Cardiac muscle cell (in vitro differentiated cells and primary cell): Measurements from ENCODE around the gene HAND2. TPM values are rescaled to one million over a fixed set of nuclear protein-coding genes. Genes with fewer than 3 reads are reported as not detected.

ENCODE experiments used
- DNase-seq, 2 donors: peaks; one replicate each; pipeline versions ENCODE4 v3.0.0 to v3.0.0-alpha.2; 2010 to 2017; ENCODE audit warnings: low read depth in 1 of 2, low spot score in 1 of 2
- H3K27ac ChIP-seq: fragments of 200-600 bp; sonication (generic); 2 replicates; pipeline ENCODE4 v1.5.1; 2016
- H3K27me3 ChIP-seq: fragments of 200-600 bp; sonication (generic); 2 replicates; pipeline ENCODE4 v1.6.0; 2016; ENCODE audit warnings: control low read depth
- H3K36me3 ChIP-seq: fragments of 200-600 bp; sonication (generic); 2 replicates; pipeline ENCODE4 v1.5.1; 2016; ENCODE audit warnings: control low read depth
- H3K4me1 ChIP-seq: fragments of 200-600 bp; sonication (generic); 2 replicates; pipeline ENCODE4 v1.8.1; 2017; ENCODE audit warnings: low read depth, mild to moderate bottlenecking, mixed run types
- H3K4me3 ChIP-seq: fragments of 200-600 bp; sonication (generic); 2 replicates; pipeline ENCODE4 v1.5.1; 2016; ENCODE audit warnings: mild to moderate bottlenecking
- H3K9me3 ChIP-seq: fragments of 200-600 bp; sonication (generic); 2 replicates; pipeline ENCODE4 v1.5.1; 2017; ENCODE audit warnings: low read depth, mild to moderate bottlenecking, control low read depth
- CTCF ChIP-seq: IDR thresholded peaks from 2 replicates; pipeline ENCODE4 v1.5.1; 2012; ENCODE audit warnings: low read depth, mild to moderate bottlenecking, low read length
- polyA plus RNA-seq: library from polyadenylated mRNA; unstranded; fragments of >200 nt; fragmentation: Nextera tagmentation; extraction: Ambion mirVana; gene quantifications from 2 replicates; pipeline ENCODE4 v1.2.1, GENCODE V29; 2016
- total RNA-seq: library from RNA; depleted of rRNA; stranded (reverse); fragments of >200 nt; gene quantifications from 2 replicates; pipeline ENCODE4 v1.2.3, GENCODE V29; 2016

The HAND2 gene
- total and polyA plus RNA-seq, 2 experiments from 2014 or later: 175 to 607 TPM

DNA sequence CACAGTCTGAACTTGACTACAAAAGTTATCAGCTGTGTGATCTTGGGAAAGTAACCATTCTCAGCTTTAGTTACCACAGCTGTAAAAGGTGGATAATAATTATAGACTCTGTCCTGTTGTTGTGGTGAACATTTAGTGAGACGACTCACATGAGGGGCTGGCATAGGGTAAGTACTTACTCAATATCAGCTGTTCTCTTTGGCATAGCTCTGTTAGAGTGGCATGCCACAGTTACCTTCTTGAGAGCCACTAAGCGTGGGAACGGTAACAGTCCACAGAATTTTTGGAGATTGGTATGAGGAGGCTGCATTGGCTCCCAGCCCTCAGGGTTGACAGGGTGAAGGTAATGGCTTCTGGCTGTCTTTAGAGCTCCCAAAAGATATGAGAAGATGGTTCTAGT, 13.2 kb upstream of the HAND2 start:
- H3K27ac ChIP-seq: no peak overlapping the region
- no peaks in the 10 kb centered on the region for H3K9me3 ChIP-seq
- no peak for TF ChIP-seq CTCF
- H3K4me3 ChIP-seq: no peak overlapping the region
- no peak for DNase-seq
- H3K36me3 ChIP-seq: no peaks in the 10 kb centered on the region
- H3K27me3 ChIP-seq: peaks cover 29% of the 10 kb centered on the region
- peaks cover 14% of the 10 kb centered on the region for H3K4me1 ChIP-seq

DNA sequence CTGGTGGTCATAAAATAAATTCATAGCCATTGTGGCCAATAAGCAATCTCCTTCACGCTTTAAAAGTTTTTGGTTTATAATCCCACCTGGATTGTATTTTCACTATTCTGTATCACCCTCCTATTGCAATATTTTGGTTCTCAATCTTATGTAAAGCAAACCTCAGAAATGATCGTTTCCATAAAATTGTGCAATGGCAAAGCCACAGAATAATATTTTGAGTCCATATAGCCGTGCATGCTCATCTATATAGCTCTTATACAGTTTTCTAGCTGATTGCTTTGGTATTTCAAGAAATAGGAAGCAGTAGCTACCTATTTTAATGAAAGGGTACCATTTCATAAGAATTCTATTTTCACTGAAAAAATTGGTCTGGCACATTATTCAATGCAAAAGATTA, 10.0 kb upstream of the HAND2 start:
- no peak for TF ChIP-seq CTCF
- no peak for DNase-seq
- H3K4me3 ChIP-seq: no peak overlapping the region
- H3K4me1 ChIP-seq: peaks cover 8% of the 10 kb centered on the region
- H3K36me3 ChIP-seq: no peaks in the 10 kb centered on the region
- no peak overlapping the region for H3K27ac ChIP-seq
- no peaks in the 10 kb centered on the region for H3K9me3 ChIP-seq
- H3K27me3 ChIP-seq: peaks cover 61% of the 10 kb centered on the region

GRCh38 chr4:173538909-173539445, 8.9 kb upstream of the HAND2 start:
- no peak for TF ChIP-seq CTCF
- H3K27me3 ChIP-seq: peaks cover 64% of the 10 kb centered on the region
- no peaks in the 10 kb centered on the region for H3K9me3 ChIP-seq
- H3K4me1 ChIP-seq: peaks cover 18% of the 10 kb centered on the region
- H3K4me3 ChIP-seq: peak overlapping the region; percentile 16
- no peak for DNase-seq
- H3K27ac ChIP-seq: peak overlapping the region; percentile 1
- H3K36me3 ChIP-seq: no peaks in the 10 kb centered on the region

GRCh38 chr4:173538148-173538908, 8.3 kb upstream of the HAND2 start:
- DNase-seq: peak; percentile 50 to 58
- peaks cover 21% of the 10 kb centered on the region for H3K4me1 ChIP-seq
- no peaks in the 10 kb centered on the region for H3K36me3 ChIP-seq
- H3K4me3 ChIP-seq: peak overlapping the region; percentile 16
- H3K27me3 ChIP-seq: peaks cover 64% of the 10 kb centered on the region
- no peaks in the 10 kb centered on the region for H3K9me3 ChIP-seq
- no peak for TF ChIP-seq CTCF
- peak overlapping the region; percentile 1 for H3K27ac ChIP-seq

- DNase-seq: no peak
- H3K4me3 ChIP-seq: peak overlapping the region; percentile 16
These were observed 7.7 kb upstream of the HAND2 start for GRCh38 chr4:173537613-173538147.

More at GRCh38 chr4:173537613-173538147, 7.7 kb upstream of the HAND2 start:
- H3K4me1 ChIP-seq: peaks cover 21% of the 10 kb centered on the region
- no peaks in the 10 kb centered on the region for H3K36me3 ChIP-seq
- H3K27ac ChIP-seq: no peak overlapping the region
- no peak for TF ChIP-seq CTCF
- no peaks in the 10 kb centered on the region for H3K9me3 ChIP-seq
- H3K27me3 ChIP-seq: peaks cover 70% of the 10 kb centered on the region
